Endothelial cell of umbilical vein (primary cell): ENCODE measurements around the gene TM4SF20. TPM values are rescaled to one million over a fixed set of nuclear protein-coding genes. Genes with fewer than 3 reads are reported as not detected.

ENCODE experiments used
- BruUV-seq: library from RNA; stranded (reverse); fragments of 400-500 nt; replicated peaks from 2 replicates; lab custom pipeline; 2021; lab: Mats Ljungman, UMichigan
- CTCF ChIA-PET: fragments of 300-600, 350-600 bp; sonication (Branson Sonifier 250); formaldehyde crosslinking; loops from one replicate; lab custom pipeline; 2021; ENCODE audit warnings: antibody characterized with exemption, inconsistent platforms; lab: Charles Lee
- POLR2A ChIA-PET: fragments of 300-600, 350-600 bp; sonication (Branson Sonifier 250); formaldehyde crosslinking; loops from one replicate; lab custom pipeline; 2021; ENCODE audit warnings: antibody characterized with exemption, inconsistent platforms; lab: Charles Lee
- DNase-seq: peaks from one replicate; pipeline ENCODE4 v3.0.0-alpha.2; 2011; ENCODE audit warnings: low read depth, low spot score
- FAIRE-seq: peaks from 2 replicates; lab custom pipeline; 2011; peaks lifted over from hg19 to GRCh38; lab: Jason Lieb, UNC
- H2AFZ ChIP-seq: 2 replicates; pipeline ENCODE4 v1.6.0; 2012; ENCODE audit warnings: low read depth, low read length, control low read depth, inconsistent platforms
- H3K27ac ChIP-seq: 2 replicates; pipeline ENCODE4 v1.5.1; 2011; ENCODE audit warnings: low read depth, mild to moderate bottlenecking, control low read depth, low read length, moderate library complexity; ENCODE audit not compliant: insufficient read depth
- H3K27me3 ChIP-seq, 2 experiments: 2 replicates each; pipeline versions ENCODE4 v1.6.0 to v1.6.1; 2011; ENCODE audit warnings: low read length in 2 of 2, mixed read lengths in 1 of 2; ENCODE audit not compliant: control insufficient read depth in 2 of 2, insufficient read depth in 2 of 2
- H3K36me3 ChIP-seq, 2 experiments: 2 replicates in 1 of 2; 3 replicates in 1 of 2; pipeline ENCODE4 v1.5.1; 2011; ENCODE audit warnings: low read length in 2 of 2, mild to moderate bottlenecking in 1 of 2, moderate library complexity in 1 of 2; ENCODE audit not compliant: control insufficient read depth in 2 of 2, insufficient read depth in 2 of 2; ENCODE audit errors: extremely low read depth in 1 of 2
- H3K4me1 ChIP-seq: 3 replicates; pipeline ENCODE4 v1.5.1; 2011; ENCODE audit warnings: mild to moderate bottlenecking, low read length; ENCODE audit not compliant: control insufficient read depth, insufficient read depth; ENCODE audit errors: extremely low read depth
- H3K4me2 ChIP-seq: 2 replicates; pipeline ENCODE4 v1.6.1; 2011; ENCODE audit warnings: low read length, control low read depth, mixed read lengths; ENCODE audit not compliant: insufficient read depth
- H3K4me3 ChIP-seq, 3 experiments: fragments of 200-600 bp in 1 of 3; sonication (generic), shearing (Covaris generic) in 1 of 3; replicated peaks in 1 of 3; 2 replicates each; pipeline ENCODE4 v1.5.1; 2011 to 2016; ENCODE audit warnings: control low read depth in 3 of 3, low read length in 3 of 3, mild to moderate bottlenecking in 2 of 3, inconsistent platforms in 1 of 3, low read depth in 1 of 3, moderate library complexity in 1 of 3; ENCODE audit not compliant: insufficient read depth in 1 of 3
- H3K79me2 ChIP-seq: 2 replicates; pipeline ENCODE4 v1.6.0; 2012; ENCODE audit warnings: low read length, inconsistent platforms; ENCODE audit not compliant: control insufficient read depth, insufficient read depth
- H3K9ac ChIP-seq: replicated peaks from 2 replicates; pipeline ENCODE3; 2011; ENCODE audit warnings: low read length, control low read depth; ENCODE audit not compliant: insufficient read depth; ENCODE audit errors: extremely low read depth
- H3K9me1 ChIP-seq: replicated peaks from 3 replicates; pipeline ENCODE4 v1.6.0; 2011; ENCODE audit warnings: mild to moderate bottlenecking, low read length; ENCODE audit not compliant: control insufficient read depth, insufficient read depth; ENCODE audit errors: extremely low read depth
- H3K9me3 ChIP-seq: replicated peaks from 2 replicates; pipeline ENCODE4 v1.5.1; 2012; ENCODE audit warnings: low read length, inconsistent platforms; ENCODE audit not compliant: control insufficient read depth, insufficient read depth
- H4K20me1 ChIP-seq: replicated peaks from 2 replicates; pipeline ENCODE3; 2011; ENCODE audit warnings: mild to moderate bottlenecking, low read length; ENCODE audit not compliant: control insufficient read depth, insufficient read depth; ENCODE audit errors: extremely low read depth
- CTCF ChIP-seq, 2 donors: IDR thresholded peaks; 1 replicate in 1 of 2; 2 replicates in 1 of 2; pipeline ENCODE4 v1.5.1; 2011; ENCODE audit warnings: low read length in 2 of 2, mild to moderate bottlenecking in 2 of 2, moderate library complexity in 2 of 2, control low read depth in 1 of 2, inconsistent platforms in 1 of 2, low read depth in 1 of 2; ENCODE audit not compliant: insufficient read depth in 1 of 2; ENCODE audit errors: extremely low read depth in 1 of 2
- FOS ChIP-seq: IDR thresholded peaks from 2 replicates; pipeline ENCODE4 v1.6.1; 2011; ENCODE audit warnings: mild to moderate bottlenecking, low read length, moderate library complexity, borderline replicate concordance; ENCODE audit not compliant: insufficient read depth
- GATA2 ChIP-seq: IDR thresholded peaks from 2 replicates; pipeline ENCODE4 v1.7.0; 2011; ENCODE audit warnings: low read depth, mild to moderate bottlenecking, moderate library complexity, mixed read lengths, low read length; ENCODE audit not compliant: insufficient read length, insufficient read depth
- MAX ChIP-seq: IDR thresholded peaks from 2 replicates; pipeline ENCODE4 v1.6.1; 2011; ENCODE audit not compliant: insufficient read depth, insufficient read length
- MYC ChIP-seq: IDR thresholded peaks from one replicate; pipeline ENCODE4 v1.6.1; 2011; ENCODE audit warnings: mild to moderate bottlenecking, low read depth, low read length
- POLR2A ChIP-seq: IDR thresholded peaks from 2 replicates; pipeline ENCODE4 v1.6.1; 2012; ENCODE audit warnings: low read depth, mild to moderate bottlenecking, control low read depth, low read length
- POLR2AphosphoS5 ChIP-seq: IDR thresholded peaks from 2 replicates; pipeline ENCODE4 v1.6.1; 2012; ENCODE audit warnings: low read depth, mild to moderate bottlenecking, control low read depth, low read length, moderate library complexity; ENCODE audit not compliant: insufficient read depth
- dilution Hi-C: fragments of 300-500 bp; cut with MboI; formaldehyde crosslinking; loops from one replicate; pipeline ENCODE4 v1.15.0; 2019; ENCODE audit warnings: low sequenced_read_pairs; ENCODE audit not compliant: extremely low pct_ligation_motif_present
- intact Hi-C: fragments of 100-400 bp; cut with micrococcal nuclease; formaldehyde crosslinking; loops from one replicate; pipeline ENCODE4 v1.10.0; 2022
- polyA plus RNA-seq, 4 experiments: library from polyadenylated mRNA; depleted of rRNA in 3 of 4; stranded (reverse) in 3 of 4; unstranded in 1 of 4; fragments of >200 nt; gene quantifications; 2 replicates each; pipeline versions ENCODE4 v1.2.1 to v1.2.3, GENCODE V29; 2011 to 2012; ENCODE audit warnings: missing spikeins in 1 of 4
- total RNA-seq: library from RNA; stranded (reverse); gene quantifications from 2 replicates; pipeline ENCODE4 v1.2.3, GENCODE V29; 2021

The TM4SF20 gene
- total and polyA plus RNA-seq, 2 donors (not counting 3 experiments of a cell fraction or from before 2014, with no cell fraction given), result not detected

GRCh38 chr2:227324995-227325838, 53.9 kb downstream of the TM4SF20 start, which contains the start of gene MFF:
Gene MFF (plus strand): TSS chr2:227325251. CDS start chr2:227330666, 5,415 bp downstream.
- no peaks in the 10 kb centered on the region for H3K27me3 ChIP-seq
- peak within 1 kb of the TSS; percentile 87 for H3K9ac ChIP-seq
- H3K4me2 ChIP-seq, result peak within 1 kb of the TSS; percentile 91
- H3K9me3 ChIP-seq, result no peaks in the 10 kb centered on the region
- ChIA-PET POLR2A (no interaction called here), CTCF (interaction anchor here (0.6 to 3.0 kb wide), 5 partner anchors 11 to 241 kb away, joined by 3 to 10 read pairs (median 4); no protein-coding TSS in a partner anchor)
- FAIRE-seq (peak; percentile 77), DNase-seq (peak; percentile 90)
- H2AFZ ChIP-seq, result peak within 1 kb of the TSS; percentile 86
- BruUV-seq, result TSS peak; percentile 49
- dilution Hi-C loops, result no loop called here
- no peaks in the 10 kb centered on the region for H3K9me1 ChIP-seq
- intact Hi-C loops, result loop anchor here (1.0 to 5.0 kb wide), 3 partner anchors 147 to 537 kb away; partner anchors contain the start of gene AGFG1
- peaks cover 12% of the 10 kb centered on the region for H3K4me1 ChIP-seq
- TF ChIP-seq CTCF (IDR thresholded peaks at IDR 0.05; ENCODE audit: extremely low read depth in 1 of 2, insufficient read depth in 1 of 2, low read depth in 1 of 2, low read length in 2 of 2) (no peak), FOS (no peak), POLR2A (peak; percentile 82), MYC (peak; percentile 96), GATA2 (no peak), POLR2AphosphoS5 (peak; percentile 87), MAX (peak; percentile 98)
- peak within 1 kb of the TSS; percentile 82 to 94 (median 85) for H3K4me3 ChIP-seq
- H3K36me3 ChIP-seq, result no peaks in the 10 kb centered on the region
- H4K20me1 ChIP-seq, result no peaks in the 10 kb centered on the region
- H3K27ac ChIP-seq, result peak within 1 kb of the TSS; percentile 59
- peaks cover 33% of the 10 kb centered on the region for H3K79me2 ChIP-seq
